HEK293T (cell line): ENCODE data around the gene ARHGEF10L.

Source experiments
- BHLHE40 ChIP-seq: fragments of 450-650 bp; IDR thresholded peaks from 2 replicates; pipeline ENCODE4 v1.6.1; 2016; ENCODE audit warnings: mild to moderate bottlenecking, moderate library complexity, borderline replicate concordance
- FOXA1 ChIP-seq: fragments of 450-650 bp; IDR thresholded peaks from 2 replicates; pipeline ENCODE4 v1.6.1; 2016; ENCODE audit warnings: mild to moderate bottlenecking
- FOXK2 ChIP-seq: fragments of 450-650 bp; IDR thresholded peaks from 2 replicates; pipeline ENCODE4 v1.6.1; 2016; ENCODE audit warnings: mild to moderate bottlenecking
- FOXM1 ChIP-seq: fragments of 450-650 bp; IDR thresholded peaks from 2 replicates; pipeline ENCODE4 v1.6.1; 2017; ENCODE audit warnings: mild to moderate bottlenecking, borderline replicate concordance
- SP1 ChIP-seq: fragments of 450-650 bp; IDR thresholded peaks from 2 replicates; pipeline ENCODE4 v1.6.1; 2017
- TF ChIP-seq, protein P1 (sequence below): fragments of 450-650 bp; IDR thresholded peaks from 2 replicates; pipeline ENCODE4 v1.6.1; 2016

DNA sequence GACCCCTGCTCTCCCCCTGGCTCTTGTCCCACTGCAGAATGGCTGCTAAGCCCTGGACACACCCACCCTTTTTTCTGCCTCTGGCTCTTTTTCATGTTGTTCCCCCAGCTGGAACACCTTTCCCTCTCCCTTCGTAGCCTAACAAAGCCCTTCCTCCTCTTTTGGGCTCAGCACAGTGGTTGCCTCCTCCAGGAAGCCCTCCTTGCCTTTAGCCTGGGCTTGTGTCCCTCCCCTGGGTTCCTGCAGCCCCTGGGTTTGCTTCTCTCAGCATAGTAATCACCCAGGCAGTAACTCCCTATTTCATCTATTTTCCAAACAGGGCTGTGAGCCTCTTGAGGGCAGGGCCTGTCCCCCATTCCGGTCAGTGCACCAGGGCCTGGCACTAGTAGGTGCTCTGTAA is 195.8 kb downstream of the ARHGEF10L start:
- TF ChIP-seq FOXA1 (no peak), FOXM1 (no peak), FOXK2 (no peak), SP1 (no peak), BHLHE40 (no peak)
- TF ChIP-seq, protein P1, sequence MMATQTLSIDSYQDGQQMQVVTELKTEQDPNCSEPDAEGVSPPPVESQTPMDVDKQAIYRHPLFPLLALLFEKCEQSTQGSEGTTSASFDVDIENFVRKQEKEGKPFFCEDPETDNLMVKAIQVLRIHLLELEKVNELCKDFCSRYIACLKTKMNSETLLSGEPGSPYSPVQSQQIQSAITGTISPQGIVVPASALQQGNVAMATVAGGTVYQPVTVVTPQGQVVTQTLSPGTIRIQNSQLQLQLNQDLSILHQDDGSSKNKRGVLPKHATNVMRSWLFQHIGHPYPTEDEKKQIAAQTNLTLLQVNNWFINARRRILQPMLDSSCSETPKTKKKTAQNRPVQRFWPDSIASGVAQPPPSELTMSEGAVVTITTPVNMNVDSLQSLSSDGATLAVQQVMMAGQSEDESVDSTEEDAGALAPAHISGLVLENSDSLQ, result no peak
